Measurements from ENCODE around the gene MEX3A. TPM values are rescaled to one million over a fixed set of nuclear protein-coding genes. Genes with fewer than 3 reads are reported as not detected.
A peak's percentile ranks its signal among the peaks of the same experiment; 100 is the strongest.

Gene MEX3A
- total RNA-seq, 1 experiment from 2014 or later: 68.0 TPM

DNA sequence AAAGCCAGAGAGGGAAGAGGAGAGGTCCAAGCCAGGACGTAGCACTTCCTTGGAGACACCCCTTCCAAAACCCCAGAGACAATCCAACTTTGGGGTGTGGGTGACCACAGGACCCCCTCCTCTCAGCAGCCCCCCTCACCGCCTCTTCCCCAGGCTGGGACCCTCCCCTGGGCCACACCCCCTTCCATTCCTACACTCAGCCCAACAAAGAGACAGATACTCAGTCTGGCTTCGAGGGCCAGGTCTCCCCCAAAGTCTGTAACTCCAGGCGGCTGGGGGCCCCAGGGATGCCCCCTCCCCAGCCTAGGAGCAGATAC, 1.4 kb downstream of the MEX3A start:
- Mint-ChIP-seq H3K4me3 (peak overlapping the region; percentile 88 to 97), H3K4me1 (peaks cover 60 to 68% of the 10 kb centered on the region in 2 experiments), H3K36me3 (ENCODE audit: insufficient read depth in 1 of 3, low read depth in 3 of 3) (peaks cover 18 to 44% (median 38%) of the 10 kb centered on the region in 3 experiments; a peak in 6 of 7 replicates), H3K27me3 (ENCODE audit: low read depth) (no peaks in the 10 kb centered on the region), H3K27ac (peak overlapping the region; percentile 69 to 97 (median 90); a peak in 5 of 7 replicates), H3K9me3 (no peaks in the 10 kb centered on the region; a peak in 1 of 5 replicates)
- Histone ChIP-seq H3T11ph (ENCODE audit: low read length) (no peak overlapping the region), H4K8ac (replicated peaks; ENCODE audit: insufficient read length, low read depth, low read length) (no peak overlapping the region), H3K56ac (ENCODE audit: insufficient read length, low read depth, low read length) (no peak overlapping the region), H3K79me1 (ENCODE audit: insufficient read depth, low read depth, low read length, poor library complexity, severe bottlenecking) (no peaks in the 10 kb centered on the region), H2AK5ac (ENCODE audit: insufficient read length, low read length) (no peak overlapping the region), H3K9me3 (ENCODE audit: control insufficient read depth, low read depth, low read length) (no peaks in the 10 kb centered on the region), H2AFZ (ENCODE audit: low read length) (no peak overlapping the region), H2BK5ac (ENCODE audit: insufficient read length, low read length) (no peak overlapping the region), H4K5ac (ENCODE audit: insufficient read length, low read depth, low read length) (no peak overlapping the region), H3K4me2 (ENCODE audit: insufficient read depth, insufficient read length, low read length) (peak overlapping the region; percentile 61), H2BK120ac (ENCODE audit: low read depth, low read length, poor library complexity, severe bottlenecking) (no peak overlapping the region), H3K4ac (ENCODE audit: low read depth, low read length) (no peak overlapping the region), H2BK12ac (ENCODE audit: insufficient read length, low read depth, low read length) (no peak overlapping the region), H3K27ac (ENCODE audit: insufficient read length, low read depth, low read length) (no peak overlapping the region), H3K79me2 (ENCODE audit: insufficient read depth, low read length) (peaks cover 23% of the 10 kb centered on the region; the same call in 1 of the 2 replicates), H4K20me1 (ENCODE audit: control insufficient read depth, insufficient read depth, insufficient read length) (no peaks in the 10 kb centered on the region), H4K91ac (ENCODE audit: insufficient read length, low read depth, low read length) (no peak overlapping the region), H3K23me2 (ENCODE audit: insufficient read length, low read depth, low read length, poor library complexity, severe bottlenecking) (peaks cover 18% of the 10 kb centered on the region), H3K14ac (ENCODE audit: insufficient read depth, low read length) (peak overlapping the region; percentile 90; the same call in 1 of the 2 replicates), H3K27me3 (ENCODE audit: insufficient read depth, low read length) (no peaks in the 10 kb centered on the region), H3K9ac (ENCODE audit: extremely low read depth, insufficient read length, low read length) (peak overlapping the region; percentile 79), H2BK15ac (ENCODE audit: low read depth, low read length) (no peak overlapping the region), H2BK20ac (ENCODE audit: low read depth, low read length, poor library complexity, severe bottlenecking) (no peak overlapping the region), H3K18ac (ENCODE audit: insufficient read length, low read depth, low read length) (no peak overlapping the region), H3K4me1 (ENCODE audit: insufficient read depth, low read length) (peaks cover 19% of the 10 kb centered on the region), H3K23ac (ENCODE audit: insufficient read length, low read depth, low read length) (no peak overlapping the region)
- no peak for DNase-seq
- no CpG with 5 or more reads among the region's 4 CpGs for WGBS (ENCODE audit: extremely low coverage, insufficient read length, low lambda C conversion rate)
- TF ChIP-seq, protein P1, sequence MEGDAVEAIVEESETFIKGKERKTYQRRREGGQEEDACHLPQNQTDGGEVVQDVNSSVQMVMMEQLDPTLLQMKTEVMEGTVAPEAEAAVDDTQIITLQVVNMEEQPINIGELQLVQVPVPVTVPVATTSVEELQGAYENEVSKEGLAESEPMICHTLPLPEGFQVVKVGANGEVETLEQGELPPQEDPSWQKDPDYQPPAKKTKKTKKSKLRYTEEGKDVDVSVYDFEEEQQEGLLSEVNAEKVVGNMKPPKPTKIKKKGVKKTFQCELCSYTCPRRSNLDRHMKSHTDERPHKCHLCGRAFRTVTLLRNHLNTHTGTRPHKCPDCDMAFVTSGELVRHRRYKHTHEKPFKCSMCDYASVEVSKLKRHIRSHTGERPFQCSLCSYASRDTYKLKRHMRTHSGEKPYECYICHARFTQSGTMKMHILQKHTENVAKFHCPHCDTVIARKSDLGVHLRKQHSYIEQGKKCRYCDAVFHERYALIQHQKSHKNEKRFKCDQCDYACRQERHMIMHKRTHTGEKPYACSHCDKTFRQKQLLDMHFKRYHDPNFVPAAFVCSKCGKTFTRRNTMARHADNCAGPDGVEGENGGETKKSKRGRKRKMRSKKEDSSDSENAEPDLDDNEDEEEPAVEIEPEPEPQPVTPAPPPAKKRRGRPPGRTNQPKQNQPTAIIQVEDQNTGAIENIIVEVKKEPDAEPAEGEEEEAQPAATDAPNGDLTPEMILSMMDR (conservative IDR thresholded peaks at IDR 0.05): no peak

Measured in H9 (cell line).